Skin epidermis (tissue), 12 donors: ENCODE results near the gene UCK1.
"Not testable (repeated sequence)": the region's sequence is repeated elsewhere in the genome, so short reads cannot be mapped to it uniquely, and the experiment has no call there.

Experiments
- H3K27ac ChIP-seq, 21 experiments: fragments of 200-600 bp; sonication (generic) in 11 of 21; one replicate each; pipeline ENCODE4 v1.5.0; 2020; ENCODE audit warnings: mild to moderate bottlenecking in 3 of 21, inconsistent platforms in 2 of 21, moderate library complexity in 2 of 21
- H3K4me3 ChIP-seq, 7 experiments: fragments of 200-600 bp; sonication (generic) in 2 of 7; one replicate each; pipeline ENCODE4 v1.5.0; 2020; ENCODE audit warnings: inconsistent platforms in 2 of 7, mild to moderate bottlenecking in 2 of 7, moderate library complexity in 1 of 7

Gene UCK1

DNA sequence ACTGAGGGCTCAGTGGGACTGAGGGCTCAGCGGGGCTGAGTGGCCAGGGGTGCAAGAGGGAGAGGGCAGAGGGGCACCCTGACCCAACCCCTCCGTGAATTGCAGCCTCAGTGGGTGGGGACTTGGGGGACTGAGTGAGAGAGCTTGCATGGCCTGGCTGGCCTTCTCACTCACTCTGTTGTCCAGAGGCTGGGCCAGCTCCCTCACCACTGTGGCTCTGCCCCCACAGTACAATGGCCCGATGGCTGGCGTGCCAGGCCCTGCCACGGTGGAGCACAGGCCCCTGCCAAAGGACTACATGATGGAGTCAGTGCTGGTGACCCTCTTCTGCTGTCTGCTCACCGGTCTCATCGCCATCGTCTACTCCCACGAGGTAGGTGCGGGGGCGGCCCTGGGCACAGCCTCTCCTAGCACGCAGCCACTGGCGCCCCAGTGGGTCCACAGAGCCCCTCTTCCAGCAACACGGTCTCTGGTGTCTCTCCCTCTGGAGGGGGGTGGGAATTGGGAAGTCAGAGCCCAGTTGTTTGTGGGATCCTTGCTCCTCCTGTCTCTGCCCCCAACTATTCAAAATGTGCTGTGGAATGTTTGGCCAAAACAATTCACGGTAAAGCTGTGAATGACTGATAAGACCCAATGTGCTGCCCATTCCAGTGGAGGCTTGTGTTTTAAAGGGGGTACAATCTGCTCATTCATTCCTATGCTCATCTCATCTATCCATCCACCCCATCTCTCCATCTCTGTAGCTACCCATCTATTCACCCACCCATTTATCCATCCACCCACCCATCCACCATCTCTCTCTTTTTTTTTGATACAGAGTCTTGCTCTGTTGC, 25.0 kb upstream of the UCK1 start:
- Histone ChIP-seq H3K27ac (no peak overlapping the region), H3K4me3 (no peak overlapping the region)

DNA sequence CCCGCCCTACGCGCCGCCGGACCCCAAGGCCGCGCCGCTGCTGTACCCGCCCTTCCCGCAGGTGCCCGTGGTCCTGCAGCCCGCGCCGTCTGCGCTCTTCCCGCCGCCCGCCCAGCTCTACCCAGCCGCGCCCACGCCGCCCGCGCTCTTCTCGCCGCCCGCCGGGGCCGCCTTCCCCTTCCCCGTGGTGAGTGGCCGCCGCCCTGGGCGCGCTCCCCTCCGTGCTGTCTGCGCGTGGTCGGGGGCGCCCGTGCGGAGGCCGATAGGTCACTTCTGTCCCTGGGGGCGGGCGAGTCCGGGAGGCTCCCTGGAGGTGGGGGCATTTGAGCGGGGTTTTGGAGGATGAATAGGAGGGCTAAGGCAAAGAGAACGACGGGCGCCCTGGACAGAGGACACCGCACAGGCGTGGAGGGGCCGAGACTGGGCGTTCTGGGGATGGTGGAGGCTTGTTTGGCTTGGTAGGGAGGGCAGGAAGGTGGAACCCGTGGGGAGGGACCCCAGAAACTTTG, 23.8 kb upstream of the UCK1 start:
- no peak overlapping the region for H3K4me3 ChIP-seq
- no peak overlapping the region for H3K27ac ChIP-seq

DNA sequence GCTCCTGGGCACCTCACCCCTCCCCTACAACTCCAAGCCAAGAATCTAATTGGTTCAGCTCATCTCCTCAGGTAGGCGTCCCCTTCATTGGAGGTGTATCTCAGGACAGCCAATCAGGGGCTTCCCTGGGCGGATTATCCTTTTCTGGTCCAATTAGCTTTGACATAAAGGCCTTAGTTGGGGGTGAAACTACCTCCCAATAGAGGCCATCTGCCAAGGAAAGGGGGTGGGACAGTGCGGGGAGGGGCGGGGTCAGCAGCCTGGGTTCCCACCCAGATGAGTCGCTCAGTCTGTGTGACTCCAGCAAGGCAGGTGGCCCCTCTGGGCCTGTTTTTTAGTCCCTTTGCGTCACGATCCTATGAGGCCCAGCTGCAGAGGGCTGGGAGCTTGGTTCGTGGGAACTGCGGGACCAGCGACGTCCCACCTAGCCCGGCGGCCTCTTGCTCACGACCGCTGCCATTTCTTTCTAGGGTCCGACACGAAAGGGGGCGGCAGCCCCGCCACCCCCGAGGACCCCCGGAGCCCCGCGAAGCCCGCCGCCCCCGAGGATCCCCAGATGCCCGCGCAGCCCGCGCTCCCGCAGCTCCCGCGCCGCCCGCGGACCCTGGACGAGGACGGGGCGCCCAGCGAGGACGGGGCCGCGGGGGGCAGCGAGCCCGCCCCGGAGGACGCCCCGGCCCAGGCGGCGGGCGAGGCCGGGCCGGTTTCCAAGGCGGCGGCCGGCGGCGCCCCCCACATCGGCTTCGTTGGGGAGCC, 23.2 kb upstream of the UCK1 start:
- Histone ChIP-seq H3K27ac (no peak overlapping the region), H3K4me3 (no peak overlapping the region)

GRCh38 chr9:131552030-131552429, 21.0 kb upstream of the UCK1 start:
- H3K4me3 ChIP-seq: no peak overlapping the region
- H3K27ac ChIP-seq: no peak overlapping the region

DNA sequence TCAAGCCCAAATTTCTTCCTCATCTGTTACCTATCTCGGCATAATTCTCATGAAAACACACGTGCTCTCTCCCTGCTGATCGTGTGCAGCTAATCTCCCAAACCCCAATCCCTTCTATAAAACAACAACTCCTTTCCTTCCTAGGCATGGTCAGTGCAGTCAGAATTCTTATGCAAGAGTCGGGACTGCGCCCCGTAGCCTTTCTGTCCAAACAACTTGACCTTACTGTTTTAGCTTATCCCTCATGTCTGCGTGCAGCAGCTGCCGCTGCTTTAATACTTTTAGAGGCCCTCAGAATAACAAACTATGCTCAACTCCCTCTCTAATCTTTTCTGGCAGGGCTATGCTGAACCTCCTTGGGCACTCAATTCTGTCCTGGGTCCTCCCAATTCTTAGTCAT, 19.4 kb upstream of the UCK1 start:
- not testable (repeated sequence) for H3K4me3 ChIP-seq, H3K27ac ChIP-seq

- not testable (repeated sequence) for H3K4me3 ChIP-seq, H3K27ac ChIP-seq
Observed at GRCh38 chr9:131549186-131549585, 18.1 kb upstream of the UCK1 start.

DNA sequence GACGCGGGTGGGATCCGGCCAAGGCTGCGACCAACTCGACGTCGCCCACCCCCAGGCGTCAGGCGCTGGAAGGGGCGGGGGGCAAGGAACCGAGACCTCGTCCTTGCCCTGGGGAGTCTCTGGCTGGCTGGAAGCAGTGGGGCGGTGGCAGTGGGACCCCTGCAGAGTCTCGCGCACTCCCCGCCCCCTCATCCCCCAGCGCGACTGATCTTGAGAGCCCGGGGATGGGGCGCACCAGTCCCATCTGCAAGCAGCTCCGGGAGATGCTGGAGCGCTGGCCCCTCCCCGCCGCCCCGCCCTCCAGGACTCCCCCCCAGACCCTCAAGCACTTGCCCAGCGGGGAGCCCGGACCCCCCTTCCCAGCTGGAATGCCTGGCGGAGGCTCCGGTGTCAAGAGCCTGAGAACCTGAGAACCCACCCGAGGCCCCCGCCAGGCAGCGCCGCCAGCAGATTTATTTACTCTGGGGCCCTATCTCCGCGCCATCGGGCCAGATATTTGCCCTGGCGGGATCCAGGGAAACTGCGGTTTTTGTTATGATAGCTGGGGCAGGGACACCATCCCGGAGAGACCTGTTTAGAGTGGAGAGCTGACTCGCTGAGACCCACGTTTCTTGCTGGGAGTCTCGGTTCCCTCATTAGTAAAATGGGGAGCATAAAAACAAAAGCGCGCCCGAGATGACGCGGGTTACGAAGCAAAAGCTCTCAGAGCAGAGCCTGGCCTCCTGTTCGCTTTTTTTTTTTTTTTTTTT, 15.4 kb upstream of the UCK1 start:
- Histone ChIP-seq H3K27ac (no peak overlapping the region), H3K4me3 (peak overlapping the region in 1 of 7 experiments; percentile 3)

DNA sequence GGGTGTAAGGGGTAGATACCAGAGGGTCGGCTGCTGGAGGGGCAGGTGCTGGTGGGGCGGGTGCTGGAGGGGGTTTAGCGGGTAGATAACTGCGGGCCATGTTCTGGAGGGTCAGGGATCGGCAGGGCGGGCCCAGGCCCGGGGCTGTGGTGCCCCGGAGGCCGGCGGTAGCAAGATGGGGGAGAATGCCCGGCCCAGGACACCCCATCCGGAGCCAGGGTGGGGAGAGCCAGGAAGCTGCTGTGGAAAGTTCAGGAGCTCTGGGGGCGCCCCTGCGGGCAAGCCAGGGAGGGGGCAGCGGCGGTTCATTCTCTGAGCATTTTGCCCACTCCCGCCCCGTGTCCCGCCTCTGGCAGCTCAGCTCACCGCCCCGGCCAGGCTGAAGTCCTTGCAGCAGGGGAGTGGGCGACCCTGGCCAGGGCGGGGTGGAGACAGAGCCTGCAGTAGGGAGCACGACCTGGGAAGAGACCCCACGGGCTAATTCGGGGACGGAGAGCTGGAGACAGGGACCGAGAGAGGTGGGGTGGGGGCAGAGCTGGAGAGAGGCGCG, 14.8 kb upstream of the UCK1 start:
- no peak overlapping the region for H3K4me3 ChIP-seq
- H3K27ac ChIP-seq: no peak overlapping the region

GRCh38 chr9:131545003-131545785, 14.1 kb upstream of the UCK1 start, which contains the start of gene PRRT1B:
Gene PRRT1B, plus strand, starts transcription at chr9:131545523. Its CDS starts 93 bp downstream, at chr9:131545616.
- no peak within 1 kb of the TSS for H3K4me3 ChIP-seq
- no peak within 1 kb of the TSS for H3K27ac ChIP-seq

DNA sequence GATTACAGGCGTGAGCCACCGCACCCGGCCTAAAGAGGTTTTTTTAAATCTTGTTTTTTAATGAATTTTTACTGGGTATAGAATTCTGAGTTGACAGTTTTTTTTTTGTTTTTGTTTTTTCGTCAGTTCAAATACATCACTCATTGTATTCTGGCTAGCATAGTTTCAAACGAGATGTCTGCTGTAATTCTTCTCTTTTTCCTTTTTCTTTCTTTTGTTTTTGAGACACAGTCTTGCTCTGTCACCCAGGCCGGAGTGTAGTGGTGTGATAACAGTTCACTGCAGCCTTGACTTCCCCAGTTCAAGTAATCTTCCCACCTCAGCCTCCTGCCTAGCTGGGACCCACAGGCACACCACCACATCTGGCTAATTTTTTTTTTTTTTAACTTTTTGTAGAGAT, 12.1 kb upstream of the UCK1 start:
- Histone ChIP-seq H3K4me3 (no peak overlapping the region), H3K27ac (no peak overlapping the region)

- H3K4me3 ChIP-seq: no peak overlapping the region
- peak overlapping the region in 1 of 21 experiments; percentile 65 for H3K27ac ChIP-seq
Observed at GRCh38 chr9:131539223-131539923, 8.3 kb upstream of the UCK1 start.

DNA sequence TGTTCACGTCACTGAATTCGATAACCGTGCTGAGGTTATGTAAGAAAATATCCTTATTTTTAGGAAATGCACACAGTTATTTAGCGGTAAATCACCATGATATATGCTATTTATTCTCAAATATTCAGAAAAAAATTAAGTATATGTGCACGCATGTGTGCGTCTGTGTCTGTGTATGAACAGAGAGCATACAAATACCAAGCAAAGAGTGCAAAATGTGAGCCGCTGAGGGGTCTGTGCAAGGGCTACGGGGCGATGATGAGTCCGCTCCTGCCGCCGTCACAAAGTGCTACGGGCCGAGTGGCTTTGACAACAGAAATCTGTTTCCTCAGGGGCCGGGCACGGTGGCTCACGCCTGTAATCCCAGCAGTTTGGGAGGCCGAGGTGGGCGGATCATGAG, 6.9 kb upstream of the UCK1 start:
- Histone ChIP-seq H3K4me3 (no peak overlapping the region), H3K27ac (no peak overlapping the region)

GRCh38 chr9:131534721-131535237, 3.7 kb upstream of the UCK1 start:
- H3K4me3 ChIP-seq: no peak overlapping the region
- H3K27ac ChIP-seq: no peak overlapping the region

GRCh38 chr9:131530546-131530919, 530 bp downstream of the UCK1 start:
- H3K27ac ChIP-seq: peak overlapping the region; percentile 77 to 97 (median 89)
- peak overlapping the region; percentile 63 to 99 (median 92) for H3K4me3 ChIP-seq

DNA sequence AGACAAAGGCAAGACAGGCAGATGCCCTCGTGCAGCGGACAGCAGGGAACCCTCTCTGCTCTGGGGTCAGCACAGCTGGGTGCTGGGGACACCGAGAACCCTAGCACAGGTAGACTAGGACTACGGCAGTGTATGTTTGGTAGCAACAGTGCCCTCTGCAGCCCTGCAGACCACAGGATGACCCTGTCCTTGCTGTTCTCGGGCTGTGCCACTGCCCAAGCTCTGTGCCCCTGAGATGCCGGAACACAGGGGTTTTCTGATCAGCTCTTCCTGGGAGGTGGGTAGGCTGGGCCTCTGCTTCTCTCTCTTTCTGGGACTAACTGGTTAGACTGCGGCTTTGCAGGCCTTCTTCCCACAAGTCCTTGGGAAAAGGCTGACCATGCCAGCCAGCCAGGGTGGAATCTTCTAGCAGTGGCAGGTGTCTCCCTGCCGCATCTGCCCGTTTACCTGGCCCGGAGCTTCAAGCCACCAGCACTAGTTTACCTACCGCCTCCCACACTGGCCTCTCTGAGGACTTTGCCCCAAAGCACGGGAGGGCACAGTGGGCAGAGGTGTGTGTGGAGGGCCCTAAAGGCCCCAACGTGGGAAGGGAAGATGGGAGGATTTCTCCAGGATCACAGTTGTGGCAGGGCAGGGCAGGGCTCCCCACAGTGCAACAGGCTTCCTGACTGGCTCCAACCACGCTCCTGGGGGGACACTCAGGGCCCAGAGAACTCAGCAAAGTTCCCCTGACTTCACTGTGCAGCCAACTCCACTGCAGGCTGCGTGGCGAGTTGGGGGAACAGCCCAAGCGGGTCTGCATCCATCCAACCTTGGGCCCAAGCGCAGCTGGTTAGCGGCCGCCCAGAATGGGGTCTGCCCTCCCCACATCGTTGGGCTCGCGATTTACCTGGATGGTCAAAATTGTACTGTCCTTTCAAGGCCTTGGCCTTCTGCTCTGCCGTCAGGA, 1.2 kb downstream of the UCK1 start:
- H3K27ac ChIP-seq: peak overlapping the region in 18 of 21 experiments; percentile 78 to 97 (median 90)
- peak overlapping the region; percentile 63 to 99 (median 92) for H3K4me3 ChIP-seq

- Histone ChIP-seq H3K4me3 (no peak overlapping the region), H3K27ac (no peak overlapping the region)
Observed at GRCh38 chr9:131528886-131529505, 2.1 kb downstream of the UCK1 start.

DNA sequence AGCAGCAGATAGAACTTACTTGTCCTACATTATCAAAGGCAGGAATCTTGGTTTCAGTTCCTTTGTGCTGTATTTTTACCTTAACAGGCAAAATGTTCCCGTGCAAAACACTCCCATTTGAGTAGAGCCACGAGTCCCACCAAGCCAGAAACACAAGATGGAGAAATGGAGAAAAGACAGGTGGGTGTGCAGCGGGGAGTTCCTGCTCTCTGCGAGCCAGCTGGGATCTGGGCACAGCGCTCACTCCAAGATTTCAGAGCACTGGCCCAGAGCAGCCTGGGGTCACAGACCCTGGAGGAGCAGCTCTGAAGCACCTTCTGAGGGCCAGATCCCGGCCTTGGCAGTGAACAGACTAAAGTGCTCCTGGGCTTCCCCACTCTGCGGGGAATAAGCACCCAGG, 2.9 kb downstream of the UCK1 start:
- Histone ChIP-seq H3K4me3 (no peak overlapping the region), H3K27ac (no peak overlapping the region)
